AG09319 (cell line): ENCODE measurements around the gene KCNA10.

ENCODE experiments used
- DNase-seq: peaks from one replicate; pipeline ENCODE4 v3.0.0-alpha.2; 2010; ENCODE audit warnings: low read depth; ENCODE audit errors: extremely low read depth
- CTCF ChIP-seq: IDR thresholded peaks from 2 replicates; pipeline ENCODE4 v1.5.1; 2011; ENCODE audit warnings: low read depth, mild to moderate bottlenecking, inconsistent platforms, low read length, moderate library complexity

The KCNA10 gene

GRCh38 chr1:110501488-110502132 lies 17.4 kb downstream of the KCNA10 start:
- TF ChIP-seq CTCF = no peak
- no peak for DNase-seq

- no peak for TF ChIP-seq CTCF
- no peak for DNase-seq
Measured at GRCh38 chr1:110498270-110498669, 20.7 kb downstream of the KCNA10 start.

GRCh38 chr1:110495926-110496600 lies 22.9 kb downstream of the KCNA10 start:
- TF ChIP-seq CTCF = peak; percentile 95
- peak; percentile 35 for DNase-seq

- no peak for DNase-seq
- no peak for TF ChIP-seq CTCF
Measured at GRCh38 chr1:110494522-110495406, 24.2 kb downstream of the KCNA10 start.

GRCh38 chr1:110494036-110494435 lies 24.9 kb downstream of the KCNA10 start:
- no peak for DNase-seq
- TF ChIP-seq CTCF = no peak

GRCh38 chr1:110493059-110493699 lies 25.8 kb downstream of the KCNA10 start:
- TF ChIP-seq CTCF = no peak
- no peak for DNase-seq

GRCh38 chr1:110492573-110492972 lies 26.4 kb downstream of the KCNA10 start:
- TF ChIP-seq CTCF = no peak
- DNase-seq = no peak
